Measurements from ENCODE around the gene AJAP1.

The AJAP1 gene

DNA sequence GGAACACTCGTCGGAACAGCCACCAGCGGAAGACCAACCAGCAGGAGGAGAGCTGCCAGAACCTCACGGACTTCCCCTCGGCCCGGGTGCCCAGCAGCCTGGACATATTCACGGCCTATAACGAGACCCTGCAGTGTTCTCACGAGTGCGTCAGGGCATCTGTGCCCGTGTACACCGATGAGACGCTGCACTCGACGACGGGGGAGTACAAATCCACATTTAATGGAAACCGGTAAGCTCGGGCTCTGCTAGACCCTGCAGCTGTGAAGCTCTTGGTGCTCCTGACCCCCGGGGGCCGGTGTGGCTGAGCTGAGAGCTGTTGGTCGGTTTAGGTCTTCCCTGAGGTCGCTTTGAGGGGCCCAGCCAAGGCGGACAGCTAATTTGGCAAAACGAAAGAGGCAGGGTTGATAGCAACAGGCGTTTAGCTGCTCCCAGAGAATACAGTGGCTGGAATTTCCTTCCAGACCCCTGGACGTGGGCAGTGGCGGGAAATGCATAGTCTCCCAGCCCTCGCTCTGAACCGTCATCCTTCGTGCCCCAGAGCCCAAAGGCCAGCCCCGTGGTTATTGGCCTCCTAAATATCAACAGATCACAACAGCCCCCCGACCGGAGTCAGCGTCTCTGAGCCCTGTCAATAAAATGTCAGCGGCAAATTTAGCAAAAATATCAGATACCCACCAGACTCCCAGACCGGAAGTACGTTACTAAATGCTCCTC, 118.0 kb downstream of the AJAP1 start:
- in situ Hi-C loops (cut with HindIII; ENCODE audit: low pct_ligation_motif_present, low pct_unique_long_range_greater_than_20kb, low sequenced_read_pairs): no loop called here
- no peak for DNase-seq

DNA sequence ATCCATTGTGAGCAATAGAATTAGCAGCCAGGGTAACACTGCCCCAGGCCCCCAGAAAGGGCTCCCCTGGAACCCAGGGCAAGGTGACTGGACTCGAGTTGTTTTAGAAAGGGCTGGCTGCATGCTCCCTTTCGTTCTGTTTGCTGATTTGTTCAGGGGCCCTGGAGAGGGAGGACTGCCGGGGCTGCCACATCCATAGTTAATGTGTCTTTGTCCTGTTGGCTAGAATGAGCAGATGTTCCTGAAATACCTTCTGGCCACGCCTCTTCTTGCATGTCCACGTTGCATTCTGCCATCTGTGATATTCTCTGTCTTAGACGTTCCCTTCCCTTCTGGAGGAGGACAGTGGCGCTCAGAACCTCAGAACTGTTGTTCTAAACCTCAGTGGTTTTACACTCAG, 118.8 kb downstream of the AJAP1 start:
- in situ Hi-C loops (cut with HindIII; ENCODE audit: low pct_ligation_motif_present, low pct_unique_long_range_greater_than_20kb, low sequenced_read_pairs): no loop called here
- no peak for DNase-seq

DNA sequence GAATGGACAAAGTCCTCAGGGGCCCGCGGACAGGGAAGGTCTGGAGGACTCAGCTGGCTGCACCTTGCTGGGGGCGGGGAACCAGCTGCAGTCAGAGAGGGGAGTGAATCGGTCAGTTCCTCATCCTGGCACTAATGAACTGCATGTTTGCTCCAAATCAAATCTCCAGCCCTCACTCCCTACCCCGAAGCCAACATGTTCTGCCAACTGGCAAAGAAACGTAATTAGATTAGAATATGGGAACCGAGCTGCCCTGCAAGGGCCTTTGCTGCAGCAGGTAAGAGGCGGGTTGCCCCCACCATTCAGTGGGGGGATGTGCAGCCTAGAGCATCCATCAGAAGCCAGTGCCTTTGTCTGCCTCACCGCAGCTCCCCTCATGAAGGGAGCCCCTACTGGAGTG, 121.1 kb downstream of the AJAP1 start:
- DNase-seq: no peak
- in situ Hi-C loops (cut with HindIII; ENCODE audit: low pct_ligation_motif_present, low pct_unique_long_range_greater_than_20kb, low sequenced_read_pairs): no loop called here

DNA sequence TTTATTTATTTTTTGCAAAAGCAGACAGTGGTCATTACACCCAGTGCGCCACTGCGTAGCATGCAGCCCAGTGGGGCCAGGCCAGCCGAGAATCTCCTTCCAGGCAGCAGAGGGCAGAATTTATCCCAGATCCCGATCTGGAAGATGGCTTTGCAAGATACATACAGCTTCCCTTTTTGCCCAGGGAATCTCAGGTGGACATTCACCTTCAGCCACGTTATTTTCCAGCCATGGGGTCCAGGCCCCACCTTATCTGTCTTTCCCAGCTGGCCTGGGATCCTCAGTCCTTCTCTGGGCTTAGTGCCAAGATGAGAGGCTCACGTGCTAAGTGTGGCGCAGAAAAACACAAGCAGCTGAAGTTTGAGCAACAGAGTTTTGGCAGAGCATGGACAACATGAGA, 123.6 kb downstream of the AJAP1 start:
- in situ Hi-C loops (cut with HindIII; ENCODE audit: low pct_ligation_motif_present, low pct_unique_long_range_greater_than_20kb, low sequenced_read_pairs): no loop called here
- no peak for DNase-seq

DNA sequence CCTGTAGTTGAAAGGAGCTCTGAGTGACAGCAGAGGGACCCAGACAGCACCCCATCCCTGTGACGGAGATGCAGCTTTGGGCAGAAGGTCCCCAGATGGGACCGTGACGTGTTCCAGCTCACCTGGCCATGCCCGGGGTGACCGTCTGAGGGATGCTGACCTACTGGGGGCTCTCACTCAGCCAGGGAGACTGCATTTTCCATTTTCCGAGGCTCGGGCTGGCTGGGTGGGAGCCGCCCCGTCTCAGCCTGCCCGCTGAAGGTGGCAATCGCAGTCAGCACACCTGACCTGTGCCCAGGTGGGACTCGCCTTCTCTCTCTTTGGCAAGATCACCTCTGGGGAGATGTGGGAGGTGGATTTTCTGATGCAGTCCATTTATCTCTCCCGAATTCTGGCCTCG, 127.2 kb downstream of the AJAP1 start:
- DNase-seq: no peak
- in situ Hi-C loops (cut with HindIII; ENCODE audit: low pct_ligation_motif_present, low pct_unique_long_range_greater_than_20kb, low sequenced_read_pairs): no loop called here

DNA sequence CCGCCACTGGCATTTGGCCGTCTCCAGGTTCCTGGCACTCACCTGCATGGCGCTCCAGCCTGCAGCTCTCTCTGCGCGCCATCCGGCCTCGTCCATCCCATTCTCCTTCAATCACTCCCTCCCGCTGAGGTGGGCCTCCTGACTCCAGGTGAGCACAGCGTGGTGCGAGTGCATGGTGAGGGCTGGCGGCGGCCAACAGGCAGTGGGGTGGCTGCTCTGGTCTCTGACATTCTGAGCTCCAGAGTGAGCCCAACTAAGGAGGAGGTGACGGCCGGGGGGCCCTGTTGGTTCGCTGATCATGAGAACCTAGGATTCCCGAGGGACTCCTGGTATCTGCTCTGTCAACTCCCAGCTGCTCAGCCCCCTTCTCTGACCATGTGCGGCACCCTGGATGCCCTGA, 130.4 kb downstream of the AJAP1 start:
- no peak for DNase-seq
- in situ Hi-C loops (cut with HindIII; ENCODE audit: low pct_ligation_motif_present, low pct_unique_long_range_greater_than_20kb, low sequenced_read_pairs): no loop called here

DNA sequence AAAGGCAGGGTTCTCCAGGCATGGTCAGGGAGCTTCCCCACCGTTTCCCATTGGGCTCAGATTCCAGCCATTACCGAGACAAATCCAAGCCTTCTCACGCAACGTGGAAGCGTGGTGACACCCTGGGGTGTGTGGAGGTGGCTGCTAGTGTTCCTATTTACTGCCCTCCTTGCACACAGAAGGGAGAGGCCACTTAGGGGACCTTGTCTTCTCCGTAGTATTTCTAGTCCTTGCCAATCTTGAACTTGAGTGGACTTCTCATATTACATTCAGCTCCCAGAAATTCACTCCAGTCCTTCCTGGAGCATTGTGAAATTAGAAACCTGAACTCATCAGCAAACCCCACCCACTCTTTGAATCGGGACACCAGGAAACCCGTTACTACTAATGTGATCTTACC, 131.6 kb downstream of the AJAP1 start:
- in situ Hi-C loops (cut with HindIII; ENCODE audit: low pct_ligation_motif_present, low pct_unique_long_range_greater_than_20kb, low sequenced_read_pairs): no loop called here
- no peak for DNase-seq

DNA sequence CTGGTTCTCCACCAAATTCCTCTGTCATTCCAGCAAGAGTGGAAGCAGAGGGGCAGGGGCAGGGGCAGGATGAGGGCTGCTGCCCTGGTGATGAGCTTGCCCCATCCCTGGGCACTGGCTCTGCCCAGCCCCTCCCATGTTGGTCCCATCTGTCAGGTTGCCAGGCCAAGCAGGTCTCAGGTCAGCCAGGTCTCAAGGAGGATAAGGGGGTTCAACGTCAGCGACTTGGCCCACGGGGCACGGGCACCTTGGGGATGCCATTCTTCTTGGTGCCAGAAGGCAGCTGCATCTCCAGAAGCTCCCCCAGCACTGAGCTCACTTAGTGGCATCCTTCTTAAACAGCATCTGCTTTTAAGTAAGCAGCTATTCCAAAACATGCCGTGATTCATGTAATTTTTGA, 133.1 kb downstream of the AJAP1 start:
- in situ Hi-C loops (cut with HindIII; ENCODE audit: low pct_ligation_motif_present, low pct_unique_long_range_greater_than_20kb, low sequenced_read_pairs): no loop called here
- DNase-seq: no peak

DNA sequence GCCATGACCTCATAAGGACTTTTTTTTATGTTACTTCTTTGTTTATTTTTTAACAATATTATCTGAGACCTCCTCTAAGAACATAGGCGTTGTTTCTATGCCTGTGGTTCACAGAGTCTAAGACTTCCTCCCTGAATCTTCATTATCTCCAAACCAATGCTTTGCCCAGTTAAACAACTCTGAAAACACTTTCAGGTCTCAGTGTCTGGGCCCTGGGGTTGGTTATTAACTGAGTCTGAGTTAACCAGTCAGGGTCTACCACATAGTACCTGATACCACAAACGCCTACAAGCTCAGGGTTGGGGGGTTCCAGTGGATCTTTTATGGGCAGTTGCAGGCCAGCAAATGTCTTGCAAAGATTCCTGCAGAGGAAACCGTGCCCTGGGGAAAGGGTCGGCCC, 138.2 kb downstream of the AJAP1 start:
- DNase-seq: no peak
- in situ Hi-C loops (cut with HindIII; ENCODE audit: low pct_ligation_motif_present, low pct_unique_long_range_greater_than_20kb, low sequenced_read_pairs): no loop called here

DNA sequence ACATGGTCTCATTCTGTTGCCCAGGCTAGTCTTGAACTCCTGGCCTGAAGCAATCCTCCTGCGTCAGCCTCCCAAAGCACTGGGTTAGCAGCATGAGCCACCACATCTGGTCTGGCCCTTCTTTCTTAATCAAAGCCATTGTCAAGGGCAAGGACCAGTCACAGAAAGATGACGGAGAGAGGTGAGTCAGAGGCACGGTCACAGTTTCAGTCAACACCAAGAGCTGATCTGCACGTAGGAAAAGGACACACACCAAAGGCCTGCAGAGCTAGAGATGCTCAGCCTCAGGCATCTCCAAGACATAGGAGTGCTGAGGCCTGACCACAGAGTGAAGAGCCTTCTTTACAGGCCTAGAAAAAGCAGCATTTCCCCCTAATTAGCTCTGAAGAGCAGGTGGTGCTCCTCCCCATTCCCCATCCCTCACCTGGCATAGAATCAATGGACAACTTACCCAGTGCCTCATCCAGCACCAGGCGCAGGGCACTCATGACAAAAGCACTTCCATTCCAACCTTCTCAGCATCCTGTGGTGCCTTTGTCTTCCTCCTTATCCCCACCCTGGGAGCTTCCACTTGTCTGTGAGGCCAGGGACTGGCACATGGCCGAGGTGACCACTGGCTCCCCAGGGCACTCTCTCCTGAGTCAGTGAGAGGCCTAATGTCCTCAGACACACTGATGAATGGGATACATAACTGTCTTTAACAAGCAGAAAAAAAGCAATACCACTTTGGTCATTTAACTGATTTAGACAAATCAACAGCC, 139.8 kb downstream of the AJAP1 start:
- in situ Hi-C loops (cut with HindIII; ENCODE audit: low pct_ligation_motif_present, low pct_unique_long_range_greater_than_20kb, low sequenced_read_pairs): no loop called here
- DNase-seq: no peak

DNA sequence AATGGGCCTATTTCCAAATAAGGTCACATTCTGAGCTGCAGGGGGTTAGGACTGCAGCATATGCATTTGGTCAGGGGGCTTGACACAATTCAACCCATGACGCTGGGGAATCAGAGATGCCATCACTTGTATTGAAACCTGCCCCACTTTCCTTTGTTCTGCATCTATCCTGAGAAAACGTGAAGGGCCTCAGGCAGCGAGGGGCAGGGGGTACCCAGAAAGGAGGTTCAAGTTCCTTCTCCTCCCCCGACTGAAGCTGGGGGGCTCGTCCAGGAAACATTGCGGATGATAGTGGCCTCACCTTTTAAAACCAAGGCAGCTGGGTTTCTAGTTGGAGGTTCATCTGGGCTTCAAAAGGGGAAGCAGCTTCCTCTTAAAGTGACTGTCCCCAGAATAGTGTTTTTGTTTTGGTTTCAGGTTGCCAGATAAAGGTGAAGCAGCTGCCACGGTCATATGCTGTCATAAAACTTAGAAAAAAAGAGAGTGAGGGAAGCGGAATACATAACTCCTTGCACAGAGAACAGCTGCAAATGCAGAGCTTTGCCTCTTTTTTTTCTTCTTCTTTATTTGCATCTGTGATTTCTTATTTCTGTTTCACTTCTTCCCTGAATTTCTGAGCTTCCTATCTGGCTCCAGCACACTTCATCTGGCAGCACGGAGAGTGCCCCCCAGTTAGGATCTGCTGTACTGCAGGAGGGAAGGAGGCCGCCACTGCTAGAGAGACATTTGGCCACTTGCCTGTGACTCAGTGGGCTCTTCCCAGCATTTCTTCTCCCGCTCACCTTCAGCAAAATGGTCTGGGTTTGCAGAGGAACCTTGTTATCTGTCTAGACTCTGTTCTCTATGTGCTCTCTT, 142.0 kb downstream of the AJAP1 start:
- in situ Hi-C loops (cut with HindIII; ENCODE audit: low pct_ligation_motif_present, low pct_unique_long_range_greater_than_20kb, low sequenced_read_pairs): no loop called here
- no peak for DNase-seq

DNA sequence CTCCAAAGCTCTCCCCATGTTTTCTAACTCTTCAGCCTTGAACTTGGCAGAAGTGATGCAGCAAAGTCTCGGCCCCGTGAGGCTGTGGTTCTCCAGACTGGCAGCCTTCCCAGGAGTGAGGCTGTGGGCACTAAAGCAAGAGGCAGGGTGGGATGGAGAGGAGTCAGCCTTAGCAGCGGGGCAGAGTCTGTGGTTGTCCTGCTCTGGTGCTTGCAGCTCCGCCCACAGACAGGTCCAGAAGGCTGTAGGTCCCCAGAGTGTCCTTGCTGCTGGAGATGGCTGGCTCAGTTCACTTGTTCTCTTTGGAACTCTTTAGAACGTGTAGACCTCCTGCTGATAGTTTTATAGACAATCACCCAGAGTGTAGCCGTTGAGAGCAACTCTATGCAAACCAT, 142.6 kb downstream of the AJAP1 start:
- in situ Hi-C loops (cut with HindIII; ENCODE audit: low pct_ligation_motif_present, low pct_unique_long_range_greater_than_20kb, low sequenced_read_pairs): no loop called here
- DNase-seq: no peak

DNA sequence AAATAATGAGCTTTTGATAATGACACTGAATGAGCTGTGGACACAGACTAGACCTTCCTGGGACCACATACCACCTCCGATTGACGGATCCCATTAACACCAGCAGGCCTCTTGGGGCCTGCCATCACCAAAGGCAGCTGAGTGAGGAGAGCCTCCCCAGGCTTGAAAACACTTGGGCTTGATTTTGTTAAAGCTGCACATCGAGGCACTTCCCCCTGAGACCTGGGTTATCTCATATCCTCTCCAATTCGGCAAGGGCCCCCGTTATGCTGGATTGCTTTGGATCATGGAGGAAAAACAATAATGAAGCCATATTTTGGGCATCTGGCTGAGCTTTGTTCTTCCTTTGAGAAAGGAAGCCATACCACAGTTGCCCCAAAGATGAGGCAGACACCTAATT, 143.0 kb downstream of the AJAP1 start:
- in situ Hi-C loops (cut with HindIII; ENCODE audit: low pct_ligation_motif_present, low pct_unique_long_range_greater_than_20kb, low sequenced_read_pairs): no loop called here
- no peak for DNase-seq

DNA sequence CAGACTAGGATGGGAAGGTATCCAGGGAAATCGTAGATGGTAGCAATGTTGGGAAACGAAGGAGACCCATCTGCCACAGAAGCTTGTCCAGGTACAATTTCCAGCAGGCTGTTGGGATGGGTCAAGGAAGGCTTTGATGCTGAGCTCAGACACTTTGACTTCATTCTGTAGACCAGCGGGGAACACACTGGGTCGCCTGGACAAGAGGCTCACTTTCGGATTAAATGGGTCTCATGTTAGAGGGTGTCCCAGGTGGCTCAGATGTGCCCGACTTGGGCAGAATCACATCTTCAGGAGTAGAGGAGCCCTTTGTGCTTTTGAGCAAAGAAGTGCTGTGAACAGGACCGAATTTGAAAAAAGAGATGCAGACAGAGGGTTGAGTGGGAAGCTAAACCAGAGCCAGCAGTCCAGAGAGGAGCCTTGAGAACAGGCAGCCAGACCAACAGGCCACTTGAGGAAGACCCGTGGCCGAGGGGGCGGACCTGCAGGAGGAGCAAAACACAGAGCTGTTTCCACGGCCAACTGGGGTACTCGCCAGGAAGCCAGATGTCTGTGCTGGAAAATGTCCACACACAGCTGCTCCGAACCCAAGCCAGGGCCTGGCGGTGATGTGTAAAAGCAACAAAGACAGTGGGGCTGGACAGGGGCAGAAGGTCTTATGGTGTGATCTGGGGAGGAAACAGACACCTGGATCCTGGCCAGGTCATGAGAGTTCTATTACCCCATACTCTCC, 146.9 kb downstream of the AJAP1 start:
- no peak for DNase-seq
- in situ Hi-C loops (cut with HindIII; ENCODE audit: low pct_ligation_motif_present, low pct_unique_long_range_greater_than_20kb, low sequenced_read_pairs): no loop called here

DNA sequence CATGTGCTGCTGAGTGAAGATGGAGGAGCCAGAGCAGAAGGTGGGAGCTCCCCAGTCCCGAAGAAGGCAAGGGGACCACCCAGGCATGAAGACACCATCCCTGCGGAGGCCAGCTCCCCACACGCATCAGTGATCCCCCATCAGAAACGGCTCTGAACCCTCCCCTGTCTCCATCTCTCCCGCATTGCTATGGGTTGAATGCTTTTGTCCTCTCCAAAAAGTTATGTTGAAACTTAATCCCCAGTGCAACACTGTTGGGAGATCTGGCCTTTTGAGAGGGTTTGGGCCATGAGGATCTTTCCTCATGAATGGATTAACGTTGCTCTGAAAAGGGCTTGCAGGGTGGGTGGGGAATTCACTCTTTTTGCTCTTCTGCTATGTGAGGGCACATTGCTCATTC, 147.6 kb downstream of the AJAP1 start:
- DNase-seq: no peak
- in situ Hi-C loops (cut with HindIII; ENCODE audit: low pct_ligation_motif_present, low pct_unique_long_range_greater_than_20kb, low sequenced_read_pairs): no loop called here

DNA sequence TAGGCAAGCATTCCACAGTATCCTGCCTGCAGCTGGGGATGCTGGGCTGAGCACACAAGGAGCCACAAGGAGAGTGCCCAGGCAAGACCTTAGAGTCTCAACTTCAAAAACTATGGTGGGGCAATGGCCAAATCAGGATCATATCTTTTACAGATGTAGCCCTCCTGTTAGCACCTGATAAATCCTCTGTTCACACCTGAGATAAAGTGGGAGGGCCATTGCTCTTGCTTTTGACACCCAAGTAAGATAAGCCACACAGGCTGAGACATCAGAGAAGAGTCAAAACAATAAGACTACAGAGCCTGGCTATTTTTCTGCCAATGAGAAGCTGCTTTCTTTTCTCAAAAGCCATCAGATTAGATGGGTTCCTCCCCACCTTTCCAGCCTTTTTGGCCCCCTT, 148.9 kb downstream of the AJAP1 start:
- DNase-seq: no peak
- in situ Hi-C loops (cut with HindIII; ENCODE audit: low pct_ligation_motif_present, low pct_unique_long_range_greater_than_20kb, low sequenced_read_pairs): no loop called here

DNA sequence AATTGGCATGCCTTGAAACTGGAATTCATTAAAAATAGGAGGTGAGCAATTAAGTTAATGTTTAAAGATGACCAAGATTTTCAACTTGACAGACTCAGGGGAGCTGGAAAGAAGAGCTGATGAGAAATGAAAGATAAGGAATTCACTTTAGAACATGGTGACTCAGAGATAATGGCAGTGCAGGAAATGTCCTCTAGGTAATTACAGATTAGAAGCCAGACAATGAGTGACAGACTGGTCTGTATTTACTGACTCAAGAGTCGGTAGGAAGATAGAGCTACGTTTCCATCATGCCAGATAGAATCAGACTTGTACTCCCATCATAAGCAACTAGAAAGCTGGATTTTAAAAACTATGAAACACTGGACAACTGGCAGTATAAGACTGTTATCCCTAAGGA, 151.6 kb downstream of the AJAP1 start:
- in situ Hi-C loops (cut with HindIII; ENCODE audit: low pct_ligation_motif_present, low pct_unique_long_range_greater_than_20kb, low sequenced_read_pairs): no loop called here
- DNase-seq: no peak

DNA sequence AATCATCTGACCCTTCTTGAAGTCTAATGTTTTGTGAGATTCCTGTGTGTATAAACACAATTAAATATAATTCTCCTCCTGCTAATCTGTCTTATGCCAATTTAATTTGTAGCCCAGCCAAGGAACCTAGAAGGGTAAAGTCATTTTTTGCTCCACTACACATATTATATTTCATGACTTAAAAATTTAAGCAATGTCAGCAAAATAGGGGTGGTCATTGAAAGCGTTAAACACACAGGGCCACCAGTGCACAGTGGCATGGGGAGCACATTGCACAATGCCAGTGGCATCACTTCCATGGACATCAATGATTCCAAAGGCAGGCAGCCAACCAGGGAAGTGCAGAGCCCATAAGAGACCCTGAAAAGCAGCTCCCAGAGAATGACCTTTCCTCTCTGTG, 166.1 kb downstream of the AJAP1 start:
- no peak for DNase-seq
- in situ Hi-C loops (cut with HindIII; ENCODE audit: low pct_ligation_motif_present, low pct_unique_long_range_greater_than_20kb, low sequenced_read_pairs): no loop called here

All from ACHN (cell line).